HL-60/S4 treated with retinoic acid at 250 ng/mL for 4 days and 3 days (cell line): ENCODE results near the gene MRPL58.
"Not testable (repeated sequence)": the region's sequence is repeated elsewhere in the genome, so short reads cannot be mapped to it uniquely, and the experiment has no call there.

Experiments
- in situ Hi-C: fragments of 300-500 bp; cut with MboI; formaldehyde crosslinking; loops from 2 replicates; pipeline ENCODE4 v1.7.0; 2022; ENCODE audit warnings: low sequenced_read_pairs

The MRPL58 gene

DNA sequence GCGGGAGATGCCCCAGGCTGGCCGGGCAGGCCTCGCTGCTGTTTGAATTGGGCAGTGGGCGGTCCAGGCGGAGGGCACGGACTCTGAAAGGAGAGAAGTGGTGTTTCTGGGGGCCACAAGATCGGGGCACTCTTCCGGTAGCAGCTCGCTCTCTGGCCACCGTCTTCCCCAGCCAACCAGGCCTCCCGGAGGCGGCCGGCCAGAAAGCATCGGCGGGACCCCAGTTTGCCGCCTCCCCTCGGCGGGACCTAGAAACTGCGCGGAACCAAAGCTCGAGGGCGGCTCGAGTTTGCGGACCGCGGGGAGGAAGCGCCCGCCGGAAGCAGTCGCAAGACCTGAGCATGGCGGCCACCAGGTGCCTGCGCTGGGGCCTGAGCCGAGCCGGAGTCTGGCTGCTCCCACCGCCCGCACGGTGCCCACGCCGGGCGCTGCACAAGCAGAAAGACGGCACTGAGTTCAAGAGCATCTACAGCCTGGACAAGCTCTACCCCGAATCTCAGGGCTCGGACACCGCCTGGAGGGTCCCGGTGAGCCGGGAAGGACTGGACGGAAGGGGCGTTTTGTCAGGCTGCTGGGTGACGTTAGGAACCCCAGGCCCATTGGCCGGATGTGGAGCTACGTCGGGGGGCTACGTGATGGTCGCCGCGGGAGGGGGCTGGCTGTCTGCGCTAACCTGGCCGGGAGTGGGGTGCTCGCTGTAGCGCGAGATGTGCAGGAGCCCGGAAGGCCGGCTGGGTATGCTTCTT lies at the start of gene MRPL58:
MRPL58 (plus strand) TSS at position 325 of the 746 bp plus-strand sequence; CDS start at position 342, 17 bp downstream.
- in situ Hi-C loops: no loop called here

DNA sequence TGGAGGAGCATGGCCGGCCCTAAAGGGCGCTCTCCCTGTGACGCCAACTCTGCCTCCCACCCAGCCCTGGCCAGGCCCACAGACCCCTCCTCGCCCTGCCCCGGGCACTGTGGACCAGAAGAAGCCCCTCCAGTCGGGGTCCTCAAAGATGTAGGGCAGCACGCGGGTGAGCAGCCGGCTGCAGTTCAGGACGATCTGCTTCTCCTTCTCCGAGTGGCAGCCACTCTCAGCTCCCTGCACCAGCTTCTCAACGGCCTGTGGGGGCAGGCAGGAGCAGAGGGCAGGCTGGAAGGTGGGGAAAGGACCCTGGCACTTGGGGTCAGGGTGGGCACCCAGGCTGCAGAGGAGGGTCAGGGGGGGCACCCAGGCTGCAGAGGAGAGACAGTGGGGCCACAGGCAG lies 48.8 kb upstream of the MRPL58 start:
- in situ Hi-C loops: no loop called here

DNA sequence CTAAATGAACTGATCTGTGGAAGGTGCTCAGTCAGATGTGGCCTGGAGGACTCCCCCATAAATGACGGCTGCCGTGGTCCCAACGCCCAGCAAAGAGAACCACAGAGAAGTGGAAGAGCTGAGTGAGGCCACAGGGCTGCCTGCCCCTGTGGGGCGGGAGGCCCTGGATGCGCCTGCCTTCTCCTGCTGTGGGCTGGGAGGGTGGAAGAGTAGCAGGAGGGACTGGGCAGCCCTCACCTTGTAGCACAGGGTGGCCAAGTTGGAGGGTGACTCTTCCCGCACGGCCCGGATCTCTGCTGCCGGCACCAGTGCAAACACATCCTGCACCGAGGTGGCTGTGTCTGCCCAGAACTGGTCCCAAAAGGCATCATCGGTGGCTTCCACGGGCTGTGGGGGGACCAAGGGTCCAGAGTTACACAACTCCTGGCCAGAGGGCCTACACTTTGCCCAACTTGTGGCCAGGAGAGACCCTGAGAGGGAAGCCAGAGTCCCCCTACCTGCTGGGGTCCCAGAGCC lies 48.2 kb upstream of the MRPL58 start:
- in situ Hi-C loops: no loop called here

DNA sequence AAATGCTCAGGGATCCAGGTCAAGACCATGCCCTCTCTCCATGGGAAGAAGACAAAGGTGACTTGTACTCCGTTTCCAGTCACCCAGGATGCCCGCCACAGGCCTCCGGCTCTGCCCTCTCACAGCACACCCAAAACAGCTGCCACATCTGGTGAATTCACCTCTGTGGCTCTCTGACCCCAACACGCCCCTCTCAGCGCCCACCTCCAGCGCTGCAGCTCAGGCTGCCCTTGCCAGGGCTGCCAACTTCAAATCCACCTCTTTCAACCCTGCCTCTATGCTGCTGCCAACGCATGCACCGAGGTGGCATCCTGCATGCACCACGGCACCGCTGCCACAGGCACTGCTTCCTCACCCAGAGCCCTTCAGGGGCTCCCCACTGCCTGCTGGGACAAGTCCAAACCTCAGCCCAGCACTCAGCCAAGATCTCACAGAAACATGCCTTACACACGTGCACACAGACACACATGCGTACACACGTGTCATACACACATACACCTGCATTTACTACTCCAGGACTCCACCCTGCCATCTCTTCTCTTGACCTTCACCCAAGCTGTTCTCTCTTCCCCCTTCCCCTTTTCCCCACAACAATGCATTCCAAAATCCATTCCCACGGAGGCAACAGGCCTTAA lies 47.4 kb upstream of the MRPL58 start:
- in situ Hi-C loops: no loop called here

DNA sequence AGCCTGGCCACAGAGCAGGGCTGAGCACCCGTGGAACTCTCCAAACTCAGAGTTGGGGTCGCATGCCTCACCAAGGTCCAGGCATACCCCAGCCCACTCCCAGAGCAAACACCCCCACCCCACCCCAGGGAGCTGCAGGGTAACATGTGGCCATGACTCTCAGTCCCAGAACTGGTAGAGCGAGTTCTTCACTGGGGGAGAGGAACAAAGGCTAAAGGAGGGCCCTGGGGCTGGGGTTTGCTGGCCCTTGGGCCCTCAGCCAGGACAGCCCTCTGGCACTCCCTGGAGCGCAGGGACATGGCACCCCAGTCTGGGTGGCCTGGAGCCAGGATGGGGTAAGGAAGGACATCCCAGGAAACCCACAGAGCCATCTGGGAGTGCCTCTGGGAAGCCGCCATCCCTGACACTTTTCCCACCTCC lies 44.1 kb upstream of the MRPL58 start:
- in situ Hi-C loops: no loop called here

DNA sequence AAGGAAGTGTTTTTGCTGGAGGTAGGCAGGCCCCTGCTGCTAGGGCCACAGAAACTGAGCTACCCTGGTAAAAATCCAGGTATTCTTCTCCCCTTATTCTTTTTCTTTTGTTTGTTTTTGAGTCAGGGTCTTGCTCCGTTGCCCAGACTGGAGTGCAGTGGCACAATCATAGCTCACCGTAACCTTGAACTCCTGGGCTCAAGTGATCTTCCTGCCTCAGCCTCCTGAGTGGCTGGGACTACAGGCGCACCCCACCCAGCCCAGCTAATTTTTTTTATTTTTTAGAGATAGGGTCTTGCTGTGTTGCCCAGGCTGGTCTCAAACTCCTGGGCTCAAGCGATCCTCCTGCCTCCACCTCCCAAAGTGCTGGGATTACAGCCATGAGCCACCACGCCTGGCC lies 43.0 kb upstream of the MRPL58 start:
- in situ Hi-C loops: not testable (repeated sequence)

DNA sequence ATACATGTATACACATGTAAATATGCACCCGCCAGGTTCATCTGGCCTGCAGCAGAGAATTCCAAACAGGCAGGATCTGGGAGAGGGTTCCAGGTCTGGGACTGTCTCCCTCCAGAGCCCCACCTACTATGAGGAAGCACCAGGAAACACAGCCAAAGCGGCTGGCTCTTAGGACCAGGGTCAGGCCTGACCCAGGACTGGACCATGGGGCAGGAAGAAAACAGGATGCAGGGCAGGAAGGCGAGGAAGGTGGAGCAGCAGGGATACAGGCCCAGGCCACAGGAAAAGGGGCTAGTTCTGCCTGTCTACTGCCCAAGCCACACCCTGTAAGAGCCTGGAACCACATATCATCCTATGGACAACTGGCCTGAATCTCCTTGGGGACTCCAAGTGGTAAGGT lies 42.1 kb upstream of the MRPL58 start:
- in situ Hi-C loops: no loop called here

DNA sequence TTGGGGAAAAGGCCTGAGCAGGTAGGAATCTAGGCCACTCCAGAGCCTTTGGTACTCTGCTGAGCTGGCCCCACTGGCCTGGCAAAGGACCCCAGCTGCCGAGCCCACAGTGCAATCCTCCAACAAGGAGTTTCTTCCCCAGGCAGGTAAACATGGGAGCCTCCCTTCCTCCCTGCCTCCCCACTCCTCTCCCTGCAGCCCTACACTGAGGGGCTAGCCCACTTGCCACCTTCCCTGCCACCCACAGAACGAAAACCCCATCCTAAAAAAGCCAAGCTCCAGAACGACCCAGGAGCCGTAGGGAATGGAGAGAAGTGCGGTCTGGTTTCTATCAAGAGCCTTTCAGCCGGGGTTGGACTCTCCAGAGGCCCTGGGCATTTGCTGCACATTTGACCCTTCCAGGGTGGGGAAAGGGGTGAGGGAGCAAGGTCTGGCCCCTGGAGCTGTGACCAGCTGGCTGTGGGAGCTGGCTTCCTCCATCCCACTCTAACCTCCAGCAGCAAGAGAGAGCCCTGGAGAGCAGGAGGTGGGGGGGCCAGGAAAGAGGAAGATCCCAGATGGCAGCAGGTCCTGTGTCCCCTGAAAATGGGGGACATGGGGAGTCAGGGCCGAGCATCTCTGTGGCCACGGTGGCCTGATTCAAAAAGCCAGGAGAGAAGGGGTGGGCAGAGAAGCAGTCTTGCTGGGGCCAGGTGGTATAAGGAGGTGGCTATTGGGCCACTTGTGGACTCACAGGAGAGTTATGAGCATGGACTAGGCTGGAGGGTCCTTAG lies 41.2 kb upstream of the MRPL58 start:
- in situ Hi-C loops: no loop called here

DNA sequence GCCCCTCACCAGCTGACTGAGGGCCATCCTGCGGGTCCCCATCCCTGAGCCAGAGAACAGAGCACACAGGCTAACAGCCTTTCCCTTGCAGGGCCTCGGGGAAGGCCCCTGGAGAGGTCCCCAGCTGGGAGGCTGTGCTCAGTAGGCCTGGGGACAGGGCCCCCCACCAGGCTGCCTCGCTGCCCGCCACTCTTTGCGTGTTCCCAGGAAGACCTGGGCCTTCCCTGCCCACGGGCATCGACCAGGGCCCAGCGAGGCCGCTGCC lies 40.7 kb upstream of the MRPL58 start:
- in situ Hi-C loops: no loop called here

DNA sequence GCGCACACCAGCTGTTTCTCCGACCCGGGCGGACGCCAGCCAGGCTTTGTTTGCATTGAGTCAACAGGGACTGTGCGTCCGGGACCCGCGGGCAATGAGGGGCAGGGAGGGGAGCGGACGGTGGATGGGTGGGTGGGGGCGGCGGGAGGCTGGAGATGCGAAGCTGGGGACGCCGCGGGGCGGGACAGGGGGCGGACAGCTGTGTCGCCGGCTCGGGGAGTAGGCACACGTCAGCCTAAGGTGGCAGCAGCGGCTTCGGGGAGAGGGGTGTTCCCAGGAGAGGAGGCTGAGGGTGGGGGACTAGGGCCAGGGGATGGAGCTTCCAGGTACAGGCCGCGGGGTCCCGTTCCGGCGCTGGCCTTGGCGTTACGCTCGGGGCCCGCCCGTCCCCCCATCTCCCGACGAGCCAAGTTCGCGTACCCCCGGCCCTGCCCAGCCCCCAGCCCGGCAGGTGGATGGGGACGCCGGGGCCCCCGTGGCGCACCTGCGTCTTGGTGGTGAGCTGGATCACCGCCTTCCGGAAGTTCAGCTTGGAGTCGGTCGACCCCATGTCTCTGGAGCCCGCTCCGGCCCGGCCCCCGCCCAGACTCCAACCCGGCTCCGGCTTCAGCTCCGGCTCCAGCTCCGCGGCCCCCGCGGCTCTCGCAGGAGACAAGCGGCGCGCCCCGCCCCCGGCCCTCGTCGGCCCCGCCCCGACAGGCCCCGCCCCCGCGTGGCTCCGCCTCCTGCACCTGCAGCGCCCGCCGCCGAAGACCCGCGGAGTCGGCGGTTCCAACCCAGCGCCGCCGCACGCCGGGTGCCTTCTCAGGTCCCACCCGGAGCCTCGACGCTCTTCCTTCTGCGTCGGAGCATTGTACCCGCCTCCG lies 40.1 kb upstream of the MRPL58 start, which contains the start of gene HID1:
HID1 (minus strand) TSS at position 653 of the 866 bp plus-strand sequence; CDS start at position 550, 103 bp downstream.
- in situ Hi-C loops: no loop called here

DNA sequence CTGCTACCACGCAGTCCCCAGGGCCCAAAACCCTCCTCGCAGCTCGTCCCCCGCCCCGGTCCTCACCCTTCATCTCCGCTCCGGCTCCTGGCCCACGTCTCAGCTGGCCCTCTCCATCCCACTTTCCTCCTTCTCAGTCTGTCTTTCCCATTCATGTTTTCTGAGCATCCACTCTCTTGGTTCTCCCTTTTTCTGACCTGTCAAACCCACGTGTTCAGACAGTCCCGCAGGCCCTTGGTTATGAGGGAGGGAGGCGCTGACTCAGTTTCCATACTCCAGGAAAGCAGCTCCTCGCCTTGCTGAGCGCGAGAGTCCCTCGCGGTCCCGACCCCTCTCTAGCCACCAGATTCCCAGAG lies 39.5 kb upstream of the MRPL58 start:
- in situ Hi-C loops: no loop called here

DNA sequence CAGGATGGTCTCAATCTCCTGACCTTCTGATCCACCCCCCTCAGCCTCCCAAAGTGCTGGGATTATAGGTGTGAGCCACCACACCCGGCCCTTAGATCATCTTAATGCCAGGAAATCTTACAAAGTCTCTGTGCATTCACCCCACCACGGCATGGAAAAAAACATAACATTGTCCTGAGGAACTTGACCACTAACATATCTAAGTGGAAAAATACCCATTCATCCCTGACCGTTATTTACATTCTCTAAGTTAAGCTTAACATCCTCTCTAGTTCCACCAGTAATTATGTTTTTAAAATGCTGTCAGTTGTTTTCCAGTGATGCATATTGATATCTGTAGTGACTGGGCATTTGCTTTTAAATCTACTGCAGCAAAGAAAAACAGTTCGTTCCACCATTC lies 36.5 kb upstream of the MRPL58 start:
- in situ Hi-C loops: no loop called here

DNA sequence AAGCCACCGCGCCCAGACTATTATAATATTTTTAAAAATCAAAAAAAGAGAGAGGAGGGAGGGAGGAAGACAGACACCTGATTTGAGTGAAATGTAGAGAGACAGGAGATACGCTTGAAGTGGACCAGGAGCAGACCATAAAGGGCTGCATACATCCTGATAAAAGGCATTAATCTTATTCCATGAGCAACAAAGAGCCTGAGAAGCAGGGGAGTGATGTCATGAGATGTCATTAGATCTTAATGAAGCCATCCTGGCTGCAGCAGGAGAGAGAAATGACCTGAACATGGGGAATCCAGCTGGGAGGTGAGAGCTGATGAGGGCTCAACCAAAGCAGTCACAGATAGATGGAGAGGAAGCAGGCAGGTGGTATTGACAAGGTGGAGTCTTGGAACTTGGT lies 34.7 kb upstream of the MRPL58 start:
- in situ Hi-C loops: no loop called here

DNA sequence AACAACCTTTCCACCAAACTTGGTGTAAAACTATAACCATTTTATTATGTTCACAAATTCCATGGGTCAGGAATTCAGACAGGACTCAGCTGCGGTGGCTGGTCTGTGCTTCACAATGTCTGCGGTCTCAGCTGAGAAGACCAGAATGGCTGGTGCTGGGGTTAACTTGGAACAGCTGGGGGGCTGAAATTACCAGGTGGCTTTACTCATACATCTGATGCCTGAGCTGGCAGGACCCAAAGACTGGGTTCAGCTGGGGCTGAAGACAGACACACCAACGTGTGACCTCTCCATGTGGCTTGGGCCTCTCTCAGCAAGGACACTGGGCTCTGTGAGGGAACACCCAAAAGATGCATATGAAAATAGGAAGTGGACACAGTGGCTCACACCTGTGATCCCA lies 34.2 kb upstream of the MRPL58 start:
- in situ Hi-C loops: no loop called here

DNA sequence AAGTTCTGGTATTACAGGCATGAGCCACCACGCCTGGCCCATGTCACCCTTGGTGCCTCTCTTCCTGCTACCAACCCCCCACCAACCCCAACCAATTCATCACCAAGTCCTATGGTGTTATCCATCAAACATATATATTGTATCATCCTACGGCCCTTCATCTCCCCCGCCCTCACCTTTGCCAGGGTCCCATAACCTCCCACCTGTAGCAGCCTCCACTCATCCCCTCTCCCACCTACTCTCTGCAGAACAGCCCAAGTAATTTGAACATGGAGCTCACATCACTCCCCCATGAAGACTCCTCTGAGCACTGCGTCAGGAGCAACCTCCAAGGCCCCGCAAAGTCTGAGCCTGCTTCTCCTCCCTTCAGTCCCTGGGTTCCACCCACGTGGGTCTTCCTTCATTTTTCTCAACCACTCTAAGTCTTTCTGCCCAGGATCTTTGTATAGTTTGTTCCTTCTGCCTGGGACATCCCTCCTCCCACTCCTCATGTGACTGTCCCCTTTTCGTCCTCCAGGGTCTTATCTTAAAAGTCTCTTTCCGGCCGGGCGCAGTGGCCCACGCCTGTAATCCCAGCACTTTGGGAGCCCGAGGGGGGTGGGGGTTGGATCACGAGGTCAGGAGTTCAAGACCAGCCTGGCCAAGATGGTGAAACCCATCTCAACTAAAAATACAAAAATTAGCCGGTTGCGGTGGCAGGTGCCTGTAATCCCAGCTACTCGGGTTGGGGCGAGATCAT lies 32.9 kb upstream of the MRPL58 start:
- in situ Hi-C loops: no loop called here

DNA sequence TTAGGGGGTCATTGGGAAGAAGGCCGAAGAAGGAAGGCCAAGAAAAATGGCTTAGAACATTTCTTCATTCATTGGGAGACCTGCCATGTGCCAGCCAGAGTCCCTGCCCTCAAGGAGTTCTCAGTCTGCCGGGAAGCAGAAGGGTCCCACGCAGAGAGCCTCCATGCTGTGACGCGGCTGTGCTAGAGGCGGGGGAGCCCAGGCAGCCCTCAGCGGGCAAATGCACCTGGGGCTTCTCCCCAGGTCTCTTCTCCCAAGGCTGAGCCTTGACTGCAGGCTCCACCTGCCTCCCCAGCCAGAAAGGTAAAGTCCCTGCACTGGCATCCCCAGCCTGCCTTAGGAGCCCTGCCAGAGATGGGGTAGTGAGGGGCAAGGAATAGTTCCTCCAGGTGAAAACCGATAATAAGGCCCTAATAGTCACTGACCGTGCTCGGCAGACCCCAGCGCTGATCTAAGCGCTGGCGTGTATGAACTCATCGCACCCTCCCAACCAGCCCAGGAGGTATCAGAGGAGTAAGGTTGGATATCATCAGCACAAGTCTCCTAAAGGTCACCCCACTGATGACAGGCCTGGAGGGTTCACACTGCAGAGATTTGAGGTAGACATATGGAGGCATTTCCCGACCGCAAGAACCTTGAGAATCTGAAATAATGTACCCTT lies 31.0 kb upstream of the MRPL58 start:
- in situ Hi-C loops: no loop called here

DNA sequence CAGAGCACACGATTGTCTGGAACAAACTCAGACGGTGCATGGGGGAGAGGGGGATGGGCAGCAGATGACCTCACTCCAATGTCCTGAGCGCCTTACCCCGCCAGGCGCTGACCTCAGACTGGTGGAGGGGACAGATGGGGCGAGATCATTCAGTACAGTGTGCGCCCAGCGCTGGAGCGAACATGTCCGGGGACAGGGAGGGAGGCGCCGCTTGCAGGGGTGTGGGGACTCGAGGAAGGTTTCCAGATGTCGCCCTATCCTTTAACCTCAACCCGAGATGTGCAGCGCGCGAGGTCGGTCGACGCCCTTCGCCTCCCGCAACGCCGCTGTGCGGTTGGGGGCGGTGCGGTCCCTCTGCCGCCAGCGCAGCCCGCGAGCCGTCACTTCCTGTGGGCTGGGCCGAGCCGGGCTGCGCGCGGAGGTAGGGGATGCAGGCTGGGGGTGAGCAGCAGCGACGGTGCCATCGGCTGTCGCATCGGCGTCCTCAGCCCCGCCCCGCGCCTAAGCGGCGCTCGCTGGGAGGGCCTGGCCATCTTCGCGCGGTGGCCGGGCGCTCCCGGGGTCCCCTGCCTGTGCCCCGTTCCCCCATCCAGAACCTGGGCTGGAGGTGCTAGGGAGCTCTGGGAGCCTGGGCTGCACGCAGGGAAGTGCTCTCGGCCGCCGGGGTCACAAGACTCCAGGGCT lies 30.3 kb upstream of the MRPL58 start:
- in situ Hi-C loops: no loop called here

DNA sequence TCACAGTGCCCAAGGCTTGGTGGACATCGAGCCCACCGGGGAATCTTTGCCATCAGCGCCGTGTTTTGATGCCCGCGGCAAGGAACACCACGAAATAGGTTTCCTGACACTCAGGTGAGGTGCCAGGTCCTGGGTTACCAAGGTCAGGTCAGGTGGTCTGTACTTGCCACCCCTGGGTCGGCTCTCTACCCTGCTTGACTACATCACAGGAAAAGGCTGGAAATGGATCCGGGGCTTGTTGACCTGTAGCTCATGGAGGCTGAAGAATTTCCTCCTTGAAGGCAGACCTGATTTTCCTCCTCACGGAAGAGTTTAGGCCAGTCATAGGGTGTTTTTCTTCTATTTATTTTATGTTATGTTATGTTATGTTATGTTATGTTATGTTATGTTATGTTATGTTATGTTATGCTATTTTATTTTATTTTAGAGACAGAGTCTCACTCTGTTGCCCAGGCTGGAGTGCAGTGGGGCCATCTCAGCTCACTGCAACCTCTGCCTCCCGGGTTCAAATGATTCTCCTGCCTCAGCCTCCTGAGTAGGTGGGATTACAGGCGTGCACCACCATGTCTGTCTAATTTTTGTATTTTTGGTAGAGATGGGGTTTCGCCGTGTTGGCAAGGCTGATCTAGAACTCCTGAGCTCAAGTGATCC lies 29.7 kb upstream of the MRPL58 start:
- in situ Hi-C loops: not testable (repeated sequence)

DNA sequence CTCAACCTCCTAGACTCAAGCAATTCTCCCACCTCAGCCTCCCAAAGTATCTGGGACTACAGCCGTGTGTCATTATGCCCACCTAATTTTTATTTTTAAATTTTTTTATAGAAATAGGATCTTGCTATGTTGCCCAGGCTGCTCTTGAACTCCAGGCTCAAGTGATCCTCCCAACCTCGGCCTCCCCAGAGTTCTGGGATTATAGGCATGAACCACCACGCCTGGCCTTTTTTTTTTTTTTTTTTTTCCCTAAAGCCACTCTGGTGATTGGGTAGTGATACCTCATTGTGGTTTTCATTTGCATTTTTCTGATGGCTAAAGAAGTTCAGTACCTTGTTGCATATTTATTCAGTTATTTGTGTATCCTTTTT lies 26.3 kb upstream of the MRPL58 start:
- in situ Hi-C loops: no loop called here
